ENCODE data around the gene HCFC2. TPM values are rescaled to one million over a fixed set of nuclear protein-coding genes. Genes with fewer than 3 reads are reported as not detected.
"Not testable (repeated sequence)": the region's sequence is repeated elsewhere in the genome, so short reads cannot be mapped to it uniquely, and the experiment has no call there.

HCFC2 gene
- total RNA-seq, 1 donor from 2014 or later: 25.3 TPM

DNA sequence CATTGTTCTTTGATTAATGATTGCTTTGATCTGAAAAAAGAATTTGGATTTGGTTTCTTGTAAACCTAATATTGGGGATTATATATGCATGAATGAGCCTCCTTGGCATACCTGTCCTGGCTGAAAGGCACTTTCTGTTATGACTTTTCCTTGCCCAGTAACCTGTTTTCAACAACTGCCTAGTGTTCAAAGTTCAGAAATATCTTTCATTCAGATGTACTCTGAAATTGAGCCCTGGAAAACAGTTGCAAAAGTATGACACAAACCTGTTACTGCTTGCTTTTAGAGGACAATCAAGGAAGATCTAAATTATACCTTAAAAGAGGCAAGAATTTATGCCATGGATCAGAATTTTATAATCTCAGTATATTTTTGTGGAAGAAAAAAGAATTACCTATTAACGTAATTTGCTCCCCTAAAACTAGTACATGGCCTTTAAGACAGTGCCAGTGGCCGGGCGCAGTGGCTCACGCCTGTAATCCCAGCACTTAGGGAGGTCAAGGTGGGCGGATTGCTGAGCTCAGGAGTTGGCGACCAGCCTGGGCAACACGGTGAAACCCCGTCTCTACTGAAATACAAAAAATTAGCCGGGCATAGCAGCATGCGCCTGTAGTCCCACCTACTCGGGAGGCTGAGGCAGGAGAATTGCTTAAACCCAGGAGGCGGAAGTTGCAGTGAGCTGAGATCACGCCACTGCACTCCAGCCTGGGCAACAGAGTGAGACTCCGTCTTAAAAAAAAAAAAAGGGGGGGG, 50.7 kb downstream of the HCFC2 start:
- not testable (repeated sequence) for DNase-seq (ENCODE audit: low read depth)

- peak; percentile 31 for DNase-seq (ENCODE audit: low read depth)
Observed at GRCh38 chr12:104115587-104115975, 51.2 kb downstream of the HCFC2 start.

GRCh38 chr12:104121001-104121400, 56.7 kb downstream of the HCFC2 start:
- peak; percentile 28 for DNase-seq (ENCODE audit: low read depth)

DNA sequence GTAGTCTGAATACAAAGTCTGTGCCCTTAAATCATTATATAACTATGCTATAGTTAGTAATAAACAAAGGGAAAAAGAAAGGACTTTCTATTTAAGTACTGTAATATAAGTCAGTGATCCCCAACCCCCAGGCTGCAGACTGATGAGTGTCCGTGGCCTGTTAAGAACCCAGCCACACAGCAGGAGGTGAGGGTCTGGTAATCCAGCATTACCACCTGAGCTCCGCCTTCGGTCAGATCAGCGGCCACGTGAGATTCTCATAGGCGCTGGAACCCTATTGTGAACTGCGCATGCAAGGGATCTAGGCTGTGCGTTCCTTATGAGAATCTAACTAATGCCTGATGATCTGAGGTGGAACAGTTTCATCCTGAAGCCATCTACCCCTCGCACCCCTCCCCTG, 58.0 kb downstream of the HCFC2 start:
- no peak for DNase-seq (ENCODE audit: low read depth)

DNA sequence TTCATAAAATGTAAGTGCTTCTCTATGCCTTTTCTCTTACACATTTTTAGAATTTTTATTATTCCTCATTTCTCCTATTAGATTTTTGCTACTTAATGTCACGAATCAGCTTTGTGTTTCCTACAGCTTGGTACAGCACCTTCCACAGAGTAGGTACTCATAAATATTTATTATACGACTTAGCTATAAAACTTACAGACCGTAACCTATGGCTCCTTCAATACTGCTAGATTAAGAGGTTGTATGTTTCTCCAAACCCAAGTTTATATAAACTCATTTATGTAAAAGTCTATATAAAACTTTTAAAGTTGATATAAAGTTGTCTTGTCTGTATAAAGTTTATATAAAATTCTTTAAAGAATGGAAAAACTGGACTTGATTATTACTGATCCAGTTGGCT, 62.2 kb downstream of the HCFC2 start:
- no peak for DNase-seq (ENCODE audit: low read depth)

GRCh38 chr12:104130760-104131159, 66.4 kb downstream of the HCFC2 start:
- DNase-seq (ENCODE audit: low read depth): no peak

DNA sequence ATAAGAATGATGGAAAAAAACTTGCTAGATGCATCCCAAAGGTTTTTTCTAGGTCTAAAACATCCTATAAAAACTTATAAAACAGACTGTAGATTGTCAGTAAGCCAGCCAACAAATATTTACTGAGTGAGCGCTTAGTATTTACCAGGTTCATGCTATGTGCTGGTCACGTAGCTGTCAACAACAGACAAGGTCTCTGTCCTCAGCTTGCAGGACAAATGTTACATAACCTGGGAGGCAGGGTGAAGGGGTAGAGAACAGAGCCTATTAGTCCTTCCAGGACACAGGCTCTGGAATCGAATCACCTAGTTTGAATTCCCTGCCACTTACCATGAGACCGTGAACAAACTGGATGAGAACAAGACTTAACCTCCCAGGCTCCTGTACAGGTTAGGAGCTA, 67.3 kb downstream of the HCFC2 start:
- DNase-seq (ENCODE audit: low read depth): no peak

DNA sequence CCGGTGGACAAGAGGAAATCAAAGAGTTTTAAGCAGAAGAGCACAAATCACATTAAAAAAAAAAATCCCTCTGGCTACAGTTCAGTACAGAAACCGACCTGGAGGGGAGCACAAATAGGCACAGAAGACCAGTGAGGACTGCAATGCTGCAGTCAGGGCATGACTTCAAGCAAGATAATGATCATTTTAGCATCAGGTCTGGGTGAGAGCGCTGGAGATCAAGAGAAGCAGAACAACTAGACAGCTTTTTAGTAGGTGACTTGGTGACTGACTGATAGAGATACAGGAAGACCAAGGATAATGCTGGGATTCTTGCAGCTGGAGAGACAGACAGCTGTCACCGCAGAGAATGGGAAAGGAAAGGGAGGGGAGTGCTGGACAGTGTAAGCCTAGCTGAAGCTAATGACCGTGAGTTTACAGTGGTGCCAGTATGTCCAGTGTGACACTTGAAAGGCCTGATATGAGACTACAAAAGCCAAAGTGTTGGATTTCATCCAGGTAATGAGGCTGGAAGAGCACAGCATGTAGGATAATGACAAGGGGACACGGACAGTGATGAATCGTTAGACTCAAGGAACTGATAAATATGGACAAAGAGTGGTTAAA, 68.1 kb downstream of the HCFC2 start:
- DNase-seq (ENCODE audit: low read depth): peak; percentile 53

DNA sequence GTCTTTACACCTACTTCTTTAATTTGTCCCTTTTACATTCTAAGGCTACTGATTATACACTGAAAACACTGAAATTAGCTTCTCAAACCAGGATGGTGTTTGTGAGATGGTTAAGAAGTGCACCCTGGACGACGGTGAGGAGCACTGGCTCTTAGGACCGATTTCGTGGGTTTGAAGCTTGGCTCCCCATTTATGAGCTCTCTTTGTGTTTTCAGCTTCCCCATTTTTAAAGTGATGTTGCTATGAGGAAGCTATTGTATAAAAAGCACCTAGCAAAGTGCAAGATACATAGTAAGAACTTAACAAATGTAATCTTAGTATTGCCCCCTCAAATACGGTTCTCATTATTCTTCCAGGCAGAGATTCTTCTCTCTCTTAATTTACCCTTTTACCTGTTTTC, 69.0 kb downstream of the HCFC2 start:
- DNase-seq (ENCODE audit: low read depth): no peak

DNA sequence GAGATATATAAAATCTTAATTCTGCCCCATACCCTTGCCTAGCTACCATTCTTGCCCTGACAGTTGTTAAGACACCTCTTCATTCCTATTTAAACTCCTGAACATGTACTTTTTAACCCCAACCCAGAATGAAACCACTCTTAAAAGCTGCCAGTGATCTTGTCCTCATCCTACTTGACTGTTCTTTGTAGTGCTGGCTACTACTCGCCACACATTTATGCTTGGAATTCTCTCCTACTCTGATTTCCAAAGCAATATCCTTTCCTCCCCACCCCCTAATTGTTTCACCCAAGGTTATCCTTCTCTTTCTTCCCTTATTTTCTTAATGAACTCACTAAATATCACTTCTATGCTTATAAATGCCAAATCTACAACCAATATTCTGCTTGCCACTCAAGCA, 69.5 kb downstream of the HCFC2 start:
- no peak for DNase-seq (ENCODE audit: low read depth)

DNA sequence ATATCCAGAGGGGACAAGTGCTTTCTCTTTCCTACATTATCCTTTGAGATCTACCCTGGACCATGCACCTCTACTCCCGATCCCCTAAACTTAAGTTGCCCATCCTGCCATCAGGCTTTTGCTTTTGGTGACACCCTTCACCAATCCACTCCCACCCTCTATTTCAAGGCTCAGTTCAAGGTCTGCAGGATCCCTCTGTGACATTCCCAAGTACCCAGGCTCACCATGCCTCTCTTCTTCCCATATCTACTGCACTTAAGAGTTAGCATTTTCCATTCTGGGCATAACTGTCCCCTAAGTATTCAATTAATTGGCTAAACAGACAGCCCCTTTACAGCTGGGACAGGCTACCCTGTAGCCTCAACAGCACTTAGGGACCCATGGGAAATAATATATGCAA, 70.6 kb downstream of the HCFC2 start:
- DNase-seq (ENCODE audit: low read depth): no peak

- DNase-seq (ENCODE audit: low read depth): no peak
Observed at GRCh38 chr12:104136577-104136976, 72.2 kb downstream of the HCFC2 start.

DNA sequence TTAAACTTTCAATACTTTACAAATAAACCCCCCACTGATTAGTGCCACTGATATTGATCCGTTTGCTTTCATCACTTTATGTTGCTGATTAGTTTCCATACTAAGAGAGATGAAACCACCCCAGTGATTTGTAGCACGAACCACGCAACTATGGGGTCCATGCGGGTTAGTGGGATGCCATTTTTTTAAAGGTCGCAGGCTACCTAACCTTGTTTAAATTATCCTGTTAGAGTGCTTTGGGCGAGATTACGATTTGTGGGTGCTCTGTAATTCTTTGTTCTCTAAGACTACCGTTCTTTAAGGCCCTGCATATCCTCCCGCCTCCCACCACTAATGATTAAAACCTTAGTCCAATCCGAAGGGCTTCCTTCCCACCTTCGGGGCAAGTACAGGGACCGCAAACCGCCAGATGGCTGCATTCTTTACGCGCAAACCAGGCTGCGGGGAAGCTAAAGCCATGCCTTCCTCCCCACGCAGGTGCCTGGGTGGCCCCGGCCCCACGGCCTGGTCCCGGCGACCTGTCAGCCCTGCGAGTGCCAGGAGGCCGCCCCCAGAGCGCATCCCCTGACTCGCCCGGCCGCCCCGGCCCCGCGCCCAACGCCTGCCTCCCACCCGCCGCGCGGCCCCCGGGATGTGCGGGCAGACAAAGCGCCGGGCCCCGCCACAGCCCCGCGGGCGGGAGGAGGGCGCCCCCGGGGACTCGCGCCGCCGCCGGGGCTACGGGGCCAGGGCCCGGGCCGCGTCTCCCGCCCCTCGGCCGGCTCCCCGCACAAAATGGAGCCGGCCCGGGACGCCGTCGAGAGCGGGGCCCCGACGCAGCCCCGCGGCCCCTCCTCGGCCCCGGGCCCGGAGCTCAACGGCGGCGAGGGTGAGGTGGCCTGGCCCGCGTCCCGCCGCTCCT, 72.9 kb downstream of the HCFC2 start:
- DNase-seq (ENCODE audit: low read depth): peak; percentile 63

GRCh38 chr12:104137902-104138796, 73.8 kb downstream of the HCFC2 start, which contains the start of gene NFYB:
NFYB (minus strand) TSS chr12:104138210; CDS start chr12:104135453, 2,757 bp downstream.
- peak; percentile 98 for DNase-seq (ENCODE audit: low read depth)

DNA sequence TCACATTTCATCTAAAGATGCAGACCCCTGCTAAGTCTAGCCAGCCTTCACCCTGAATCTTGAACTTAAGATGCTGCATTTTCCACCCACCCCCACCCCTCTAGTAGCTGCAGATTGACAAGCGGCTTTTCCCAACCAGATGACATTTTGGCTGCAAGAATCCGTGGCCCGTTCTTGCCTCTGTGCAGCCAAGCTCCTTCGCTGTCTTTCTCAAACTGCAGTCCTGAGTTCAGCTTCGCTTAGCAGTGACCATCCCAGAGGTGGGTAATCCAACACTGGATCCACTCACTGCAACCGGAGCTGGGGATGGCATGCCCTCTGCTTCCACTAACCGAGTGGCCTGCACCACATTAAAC, 74.4 kb downstream of the HCFC2 start:
- DNase-seq (ENCODE audit: low read depth): no peak

DNA sequence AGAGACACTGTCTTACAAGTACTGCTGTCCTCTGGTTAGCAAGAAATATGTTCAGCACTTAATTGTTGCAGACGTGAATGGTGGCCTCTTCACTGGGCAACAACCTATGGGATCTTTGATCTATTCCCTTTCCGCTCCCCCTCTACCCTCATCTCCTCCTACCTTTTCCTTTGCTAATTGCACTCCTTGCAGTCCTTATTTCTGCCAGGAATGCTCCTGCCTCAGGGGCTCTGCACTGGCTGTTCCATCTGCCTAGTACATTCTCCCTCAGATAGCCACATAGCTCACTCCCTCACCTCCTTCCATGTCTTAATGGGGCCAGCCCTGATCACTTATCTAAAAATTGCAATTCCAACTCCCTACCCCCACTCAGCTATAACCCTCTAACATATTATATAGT, 78.2 kb downstream of the HCFC2 start:
- DNase-seq (ENCODE audit: low read depth): no peak

- DNase-seq (ENCODE audit: low read depth): no peak
Observed at GRCh38 chr12:104143002-104143401, 78.7 kb downstream of the HCFC2 start.

DNA sequence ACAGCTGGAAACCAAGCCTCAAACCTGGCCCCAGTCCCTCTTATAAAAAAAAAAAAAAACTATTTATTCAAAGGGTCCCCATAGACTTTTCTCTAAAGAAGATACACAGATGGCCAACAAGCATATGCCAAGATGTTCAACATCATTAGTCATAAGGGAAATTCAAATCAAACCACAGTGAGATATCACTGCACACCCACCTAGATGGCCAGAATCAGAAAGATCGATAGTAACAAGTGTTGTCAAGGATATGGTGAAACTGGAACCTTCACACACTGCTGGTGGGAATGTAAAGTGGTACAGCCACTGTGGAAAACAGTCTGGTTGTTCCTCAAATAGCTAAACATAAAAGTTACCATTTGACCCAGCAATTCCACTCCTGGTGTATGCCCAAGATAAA, 79.6 kb downstream of the HCFC2 start:
- no peak for DNase-seq (ENCODE audit: low read depth)

DNA sequence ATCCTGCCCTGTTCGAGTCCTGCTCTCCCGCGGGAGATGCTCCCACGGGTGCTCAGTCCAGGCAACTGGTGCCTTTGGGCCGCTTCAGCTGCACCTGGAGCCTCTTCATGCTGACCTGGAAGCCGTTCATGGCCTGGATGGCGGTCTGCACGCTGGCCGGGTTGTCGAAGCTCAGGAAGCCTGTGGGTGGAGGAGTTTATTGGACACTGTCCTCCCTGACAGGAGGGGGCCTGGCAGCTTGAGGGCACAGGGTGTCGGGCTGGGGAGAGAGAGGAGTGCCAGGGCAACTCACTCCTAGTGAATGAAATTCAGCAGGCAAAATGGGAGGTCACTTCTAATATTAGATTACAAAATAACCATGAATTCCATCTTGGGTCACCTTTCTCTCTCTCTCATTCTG, 83.0 kb downstream of the HCFC2 start:
- no peak for DNase-seq (ENCODE audit: low read depth)

- no peak for DNase-seq (ENCODE audit: low read depth)
Observed at GRCh38 chr12:104150416-104150815, 86.1 kb downstream of the HCFC2 start.

- DNase-seq (ENCODE audit: low read depth): no peak
Observed at GRCh38 chr12:104152685-104153241, 88.4 kb downstream of the HCFC2 start.

All from myocyte (in vitro differentiated cells).